A673 (cell line): ENCODE results near the gene SRCIN1. TPM values are rescaled to one million over a fixed set of nuclear protein-coding genes. Genes with fewer than 3 reads are reported as not detected.

ENCODE experiments used
- BruUV-seq: library from RNA; stranded (reverse); fragments of 400-500 nt; replicated peaks from 2 replicates; lab custom pipeline; 2021; lab: Mats Ljungman, UMichigan
- CTCF ChIA-PET: fragments of 300-600 bp; sonication (Branson Sonifier 250); formaldehyde crosslinking; loops from one replicate; lab custom pipeline; 2022; ENCODE audit warnings: antibody characterized with exemption; lab: Charles Lee
- POLR2A ChIA-PET: fragments of 300-600 bp; sonication (Branson Sonifier 250); formaldehyde crosslinking; loops from one replicate; lab custom pipeline; 2022; ENCODE audit warnings: antibody characterized with exemption; ENCODE audit not compliant: low non-redundant PET; lab: Charles Lee
- DNase-seq: peaks from one replicate; pipeline ENCODE4 v3.0.0-alpha.2; 2015; ENCODE audit warnings: low spot score
- H3K27ac ChIP-seq: fragments of 200-600 bp; sonication (generic); 2 replicates; pipeline ENCODE4 v1.5.1; 2016; ENCODE audit warnings: mixed run types, low read depth, mild to moderate bottlenecking, mixed read lengths, antibody characterized with exemption, low read length; ENCODE audit not compliant: poor library complexity, severe bottlenecking
- H3K27me3 ChIP-seq: fragments of 200-600 bp; sonication (generic); replicated peaks from 2 replicates; pipeline ENCODE4 v1.6.1; 2017; ENCODE audit warnings: mixed run types, low read depth, mild to moderate bottlenecking, mixed read lengths, antibody characterized with exemption, low read length; ENCODE audit not compliant: insufficient read depth, poor library complexity
- H3K36me3 ChIP-seq: fragments of 200-600 bp; sonication (generic); 2 replicates; pipeline ENCODE4 v1.6.1; 2016; ENCODE audit warnings: mixed run types, mild to moderate bottlenecking, mixed read lengths, antibody characterized with exemption, low read length; ENCODE audit not compliant: insufficient read depth, poor library complexity, severe bottlenecking
- H3K4me1 ChIP-seq: fragments of 200-600 bp; sonication (generic); 2 replicates; pipeline ENCODE4 v1.6.1; 2017; ENCODE audit warnings: mixed run types, mild to moderate bottlenecking, mixed read lengths, antibody characterized with exemption, low read length; ENCODE audit not compliant: insufficient read depth, poor library complexity, severe bottlenecking
- H3K4me3 ChIP-seq: fragments of 200-600 bp; sonication (generic); 2 replicates; pipeline ENCODE4 v1.5.1; 2016; ENCODE audit warnings: low read depth, mixed run types, mild to moderate bottlenecking, mixed read lengths, low read length; ENCODE audit not compliant: poor library complexity, severe bottlenecking
- H3K9me3 ChIP-seq: fragments of 200-600 bp; sonication (generic); 2 replicates; pipeline ENCODE4 v1.6.1; 2016; ENCODE audit warnings: mixed run types, low read depth, mild to moderate bottlenecking, mixed read lengths, antibody characterized with exemption, low read length; ENCODE audit not compliant: poor library complexity, severe bottlenecking
- CTCF ChIP-seq: fragments of 300-800, 200-600 bp; sonication (generic); conservative IDR thresholded peaks from 2 replicates; pipeline ENCODE4 v1.5.1; 2017; ENCODE audit warnings: low read depth, mild to moderate bottlenecking, antibody characterized with exemption, low read length, moderate library complexity, mixed read lengths
- EZH2 ChIP-seq: fragments of 200-600 bp; sonication (generic); IDR thresholded peaks from 2 replicates; pipeline ENCODE4 v1.6.1; 2017; ENCODE audit warnings: borderline replicate concordance, low read depth, mild to moderate bottlenecking, mixed read lengths, antibody characterized with exemption, low read length; ENCODE audit not compliant: poor library complexity, severe bottlenecking
- intact Hi-C: fragments of 100-400 bp; cut with micrococcal nuclease; formaldehyde crosslinking; loops from one replicate; pipeline ENCODE4 v1.10.0; 2022; ENCODE audit not compliant: unreplicated experiment
- total RNA-seq: library from RNA; stranded (reverse); gene quantifications from 2 replicates; pipeline ENCODE4 v1.2.3, GENCODE V29; 2021

Gene SRCIN1
- total RNA-seq, 1 experiment from 2014 or later, result 1.6 TPM

- no TSS peak for BruUV-seq
- H3K36me3 ChIP-seq, result no peaks in the 10 kb centered on the region
- H3K9me3 ChIP-seq, result no peaks in the 10 kb centered on the region
- no peak for TF ChIP-seq EZH2
- TF ChIP-seq CTCF, result no peak
- peaks cover 8% of the 10 kb centered on the region for H3K4me1 ChIP-seq
- POLR2A ChIA-PET, result no interaction called here
- no peak overlapping the region for H3K27ac ChIP-seq
- no peaks in the 10 kb centered on the region for H3K27me3 ChIP-seq
- CTCF ChIA-PET, result no interaction called here
- intact Hi-C loops, result no loop called here
- DNase-seq, result no peak
- no peak overlapping the region for H3K4me3 ChIP-seq
These were observed 45.0 kb downstream of the SRCIN1 start for GRCh38 chr17:38560503-38561318.

- Histone ChIP-seq H3K4me1 (peaks cover 8% of the 10 kb centered on the region), H3K27me3 (no peaks in the 10 kb centered on the region), H3K36me3 (no peaks in the 10 kb centered on the region), H3K9me3 (no peaks in the 10 kb centered on the region), H3K27ac (no peak overlapping the region), H3K4me3 (peak overlapping the region; percentile 44)
- POLR2A ChIA-PET, result no interaction called here
- DNase-seq, result no peak
- TF ChIP-seq CTCF (no peak), EZH2 (no peak)
- CTCF ChIA-PET, result interaction anchor here (0.5 kb wide), 1 partner anchor 46 kb away, joined by 3 read pairs; the partner anchor contains the start of gene SRCIN1
- intact Hi-C loops, result loop anchor here (5.0 kb wide), 1 partner anchor 107 kb away; no protein-coding TSS in a partner anchor
- BruUV-seq, result no TSS peak
These were observed 45.9 kb downstream of the SRCIN1 start for GRCh38 chr17:38559880-38560230.

- peak; percentile 87 for DNase-seq
- Histone ChIP-seq H3K36me3 (no peaks in the 10 kb centered on the region), H3K27ac (no peak overlapping the region), H3K4me3 (peak overlapping the region; percentile 44), H3K4me1 (peaks cover 8% of the 10 kb centered on the region), H3K27me3 (no peaks in the 10 kb centered on the region), H3K9me3 (no peaks in the 10 kb centered on the region)
- intact Hi-C loops, result loop anchor here (5.0 kb wide), 1 partner anchor 108 kb away; no protein-coding TSS in a partner anchor
- ChIA-PET CTCF (interaction anchor here (0.5 to 1.9 kb wide), 5 partner anchors 12 to 208 kb away, joined by 3 to 16 read pairs (median 7); partner anchors contain the start of genes SOCS7 and SRCIN1), POLR2A (no interaction called here)
- TF ChIP-seq CTCF, result no peak; the same call in 1 of the 2 replicates
- no peak for TF ChIP-seq EZH2
- no TSS peak for BruUV-seq
These were observed 46.5 kb downstream of the SRCIN1 start for GRCh38 chr17:38559051-38559879.
